Mesendoderm (in vitro differentiated cells): ENCODE results near the gene SETD7.

Source experiments
- DNase-seq: peaks from one replicate; pipeline ENCODE4 v3.0.0; 2013
- H2AK5ac ChIP-seq: 2 replicates; pipeline ENCODE4 v1.6.1; 2013; ENCODE audit warnings: low read length, inconsistent platforms
- H2BK120ac ChIP-seq: 2 replicates; pipeline ENCODE4 v1.6.1; 2013; ENCODE audit warnings: low read depth, mild to moderate bottlenecking, low read length, moderate library complexity, mixed read lengths
- H2BK15ac ChIP-seq: replicated peaks from 2 replicates; pipeline ENCODE4 v1.6.1; 2013; ENCODE audit warnings: low read depth, mild to moderate bottlenecking, moderate library complexity
- H2BK5ac ChIP-seq: 2 replicates; pipeline ENCODE4 v1.6.1; 2013; ENCODE audit warnings: low read length, inconsistent platforms
- H3K18ac ChIP-seq: 2 replicates; pipeline ENCODE4 v1.6.1; 2013; ENCODE audit warnings: mild to moderate bottlenecking, low read length, mixed read lengths
- H3K23ac ChIP-seq: one replicate; pipeline ENCODE4 v1.6.1; 2013; ENCODE audit warnings: low read length
- H3K27ac ChIP-seq: 2 replicates; pipeline ENCODE4 v1.5.1; 2013; ENCODE audit warnings: low read depth, mild to moderate bottlenecking, inconsistent platforms, low read length, moderate library complexity
- H3K27me3 ChIP-seq: 2 replicates; pipeline ENCODE4 v1.6.1; 2013; ENCODE audit warnings: low read length, control low read depth, mild to moderate bottlenecking, inconsistent platforms; ENCODE audit not compliant: insufficient read depth, poor library complexity
- H3K36me3 ChIP-seq: 2 replicates; pipeline ENCODE4 v1.6.1; 2013; ENCODE audit warnings: low read length, inconsistent platforms; ENCODE audit not compliant: control insufficient read depth, insufficient read depth
- H3K4ac ChIP-seq: one replicate; pipeline ENCODE4 v1.6.1; 2013; ENCODE audit warnings: low read depth, mild to moderate bottlenecking, low read length, moderate library complexity
- H3K4me1 ChIP-seq: 2 replicates; pipeline ENCODE4 v1.6.1; 2013; ENCODE audit warnings: low read depth, low read length, inconsistent platforms; ENCODE audit not compliant: control insufficient read depth
- H3K4me2 ChIP-seq: 2 replicates; pipeline ENCODE4 v1.6.1; 2013; ENCODE audit warnings: low read length
- H3K4me3 ChIP-seq: 2 replicates; pipeline ENCODE4 v1.5.1; 2013; ENCODE audit warnings: mild to moderate bottlenecking, low read length
- H3K56ac ChIP-seq: one replicate; pipeline ENCODE4 v1.6.1; 2013; ENCODE audit warnings: low read length
- H3K79me1 ChIP-seq: 2 replicates; pipeline ENCODE4 v1.6.1; 2013; ENCODE audit warnings: low read length, inconsistent platforms
- H3K79me2 ChIP-seq: 2 replicates; pipeline ENCODE4 v1.6.1; 2013; ENCODE audit warnings: mild to moderate bottlenecking, low read length; ENCODE audit not compliant: control insufficient read depth, insufficient read depth
- H3K9ac ChIP-seq: 2 replicates; pipeline ENCODE4 v1.6.1; 2013; ENCODE audit warnings: low read length, inconsistent platforms
- H4K5ac ChIP-seq: one replicate; pipeline ENCODE4 v1.6.1; 2013; ENCODE audit warnings: low read length
- H4K8ac ChIP-seq: one replicate; pipeline ENCODE4 v1.6.1; 2013; ENCODE audit warnings: low read depth, mild to moderate bottlenecking, control low read depth, low read length, moderate library complexity
- WGBS: extraction: QIAGEN DNeasy Blood & Tissue Kit; methylation state at CpG from one replicate; pipeline ENCODE4 v1.1.7; 2013; ENCODE audit warnings: low lambda C conversion rate, missing lambda C conversion rate; ENCODE audit not compliant: insufficient coverage; ENCODE audit errors: extremely low coverage; 5-methylcytosine and 5-hydroxymethylcytosine counted together

The SETD7 gene

GRCh38 chr4:139560406-139561104, 4.5 kb upstream of the SETD7 start:
- H2BK120ac ChIP-seq = no peak overlapping the region
- H3K9ac ChIP-seq = no peak overlapping the region
- no peak overlapping the region for H2BK5ac ChIP-seq
- DNase-seq = peak; percentile 75
- H3K36me3 ChIP-seq = no peaks in the 10 kb centered on the region
- H3K23ac ChIP-seq = no peak overlapping the region
- no peaks in the 10 kb centered on the region for H3K79me2 ChIP-seq
- H4K5ac ChIP-seq = no peak overlapping the region
- H4K8ac ChIP-seq = no peak overlapping the region
- H3K79me1 ChIP-seq = no peaks in the 10 kb centered on the region
- peak overlapping the region; percentile 44 for H3K56ac ChIP-seq
- H3K4me1 ChIP-seq = peaks cover 5% of the 10 kb centered on the region
- no peak overlapping the region for H3K18ac ChIP-seq
- WGBS = no CpG with 5 or more reads among the region's 6 CpGs
- H3K27ac ChIP-seq = no peak overlapping the region
- no peak overlapping the region for H2AK5ac ChIP-seq
- H3K27me3 ChIP-seq = peaks cover 9% of the 10 kb centered on the region
- H2BK15ac ChIP-seq = no peak overlapping the region
- no peak overlapping the region for H3K4me2 ChIP-seq
- H3K4me3 ChIP-seq = no peak overlapping the region
- H3K4ac ChIP-seq = no peak overlapping the region

GRCh38 chr4:139559687-139560086, 3.7 kb upstream of the SETD7 start:
- DNase-seq = peak; percentile 50
- Histone ChIP-seq H3K27ac (no peak overlapping the region), H3K79me2 (no peaks in the 10 kb centered on the region), H2BK5ac (no peak overlapping the region), H2AK5ac (no peak overlapping the region), H3K4ac (no peak overlapping the region), H3K9ac (no peak overlapping the region), H3K27me3 (peaks cover 9% of the 10 kb centered on the region), H4K8ac (no peak overlapping the region), H3K18ac (no peak overlapping the region), H3K4me1 (peaks cover 5% of the 10 kb centered on the region), H3K79me1 (no peaks in the 10 kb centered on the region), H3K4me2 (no peak overlapping the region), H3K56ac (no peak overlapping the region), H3K36me3 (no peaks in the 10 kb centered on the region), H2BK120ac (no peak overlapping the region), H2BK15ac (no peak overlapping the region), H3K4me3 (no peak overlapping the region), H3K23ac (no peak overlapping the region), H4K5ac (no peak overlapping the region)
- WGBS = no CpG with 5 or more reads among the region's 6 CpGs

GRCh38 chr4:139559089-139559479, 3.1 kb upstream of the SETD7 start:
- Histone ChIP-seq H2BK5ac (no peak overlapping the region), H3K23ac (peak overlapping the region; percentile 29), H3K79me1 (no peaks in the 10 kb centered on the region), H4K5ac (no peak overlapping the region), H3K56ac (no peak overlapping the region), H3K4me1 (peaks cover 6% of the 10 kb centered on the region), H3K4me2 (no peak overlapping the region), H3K27ac (no peak overlapping the region), H3K18ac (no peak overlapping the region), H2AK5ac (no peak overlapping the region), H4K8ac (no peak overlapping the region), H2BK15ac (no peak overlapping the region), H3K4ac (no peak overlapping the region), H3K79me2 (peaks cover 2% of the 10 kb centered on the region), H3K36me3 (no peaks in the 10 kb centered on the region), H2BK120ac (no peak overlapping the region), H3K9ac (no peak overlapping the region), H3K27me3 (peaks cover 9% of the 10 kb centered on the region), H3K4me3 (no peak overlapping the region)
- whole genome bisulfite sequencing = no CpG with 5 or more reads among the region's 5 CpGs
- no peak for DNase-seq

- no peak overlapping the region for H4K8ac ChIP-seq
- H3K56ac ChIP-seq = no peak overlapping the region
- no peak overlapping the region for H2BK15ac ChIP-seq
- no peak overlapping the region for H3K9ac ChIP-seq
- H3K4ac ChIP-seq = no peak overlapping the region
- no peak overlapping the region for H2BK5ac ChIP-seq
- peaks cover 10% of the 10 kb centered on the region for H3K4me1 ChIP-seq
- no peak overlapping the region for H2AK5ac ChIP-seq
- H2BK120ac ChIP-seq = no peak overlapping the region
- no peak for DNase-seq
- H3K18ac ChIP-seq = no peak overlapping the region
- H3K79me1 ChIP-seq = peaks cover 2% of the 10 kb centered on the region
- H3K79me2 ChIP-seq = peaks cover 6% of the 10 kb centered on the region
- no peak overlapping the region for H3K27ac ChIP-seq
- H3K27me3 ChIP-seq = peaks cover 9% of the 10 kb centered on the region
- H3K36me3 ChIP-seq = no peaks in the 10 kb centered on the region
- H3K4me3 ChIP-seq = no peak overlapping the region
- no CpG with 5 or more reads among the region's 12 CpGs for WGBS
- no peak overlapping the region for H3K23ac ChIP-seq
- no peak overlapping the region for H3K4me2 ChIP-seq
- H4K5ac ChIP-seq = no peak overlapping the region
Measured at GRCh38 chr4:139558235-139559088, 2.4 kb upstream of the SETD7 start.

- Histone ChIP-seq H3K9ac (no peak overlapping the region), H4K5ac (no peak overlapping the region), H3K4ac (no peak overlapping the region), H2BK5ac (no peak overlapping the region), H3K27ac (no peak overlapping the region), H3K79me2 (peaks cover 8% of the 10 kb centered on the region), H3K36me3 (no peaks in the 10 kb centered on the region), H3K4me1 (peaks cover 10% of the 10 kb centered on the region), H2BK120ac (no peak overlapping the region), H3K27me3 (peaks cover 9% of the 10 kb centered on the region), H3K18ac (no peak overlapping the region), H3K4me3 (no peak overlapping the region), H2BK15ac (no peak overlapping the region), H3K4me2 (no peak overlapping the region), H3K23ac (no peak overlapping the region), H2AK5ac (no peak overlapping the region), H3K79me1 (peaks cover 2% of the 10 kb centered on the region), H4K8ac (no peak overlapping the region), H3K56ac (no peak overlapping the region)
- WGBS = no CpG with 5 or more reads among the region's 3 CpGs
- DNase-seq = peak; percentile 65
Measured at GRCh38 chr4:139557556-139558110, 1.6 kb upstream of the SETD7 start.
